GM18508 (cell line): ENCODE results near the gene STIP1.

ENCODE experiments used
- ATAC-seq: cut with Tn5 transposase; IDR thresholded peaks from one replicate; pipeline ENCODE4 v1.9.1; 2021; ENCODE audit warnings: moderate number of reproducible peaks; ENCODE audit not compliant: insufficient read depth, unreplicated experiment

Gene STIP1

GRCh38 chr11:64248578-64248977, 62.6 kb downstream of the STIP1 start:
- no peak for ATAC-seq

- ATAC-seq: no peak
Observed at GRCh38 chr11:64249038-64249437, 63.1 kb downstream of the STIP1 start.

- no peak for ATAC-seq
Observed at GRCh38 chr11:64249563-64250414, 63.8 kb downstream of the STIP1 start.

GRCh38 chr11:64250415-64251015, 64.5 kb downstream of the STIP1 start:
- ATAC-seq: no peak

- ATAC-seq: no peak
Observed at GRCh38 chr11:64251016-64251752, 65.2 kb downstream of the STIP1 start, which contains the start of gene PLCB3. Gene PLCB3 (plus strand): TSS chr11:64251530. CDS start chr11:64251650, 120 bp downstream.

GRCh38 chr11:64251753-64252002, 65.7 kb downstream of the STIP1 start:
- no peak for ATAC-seq

GRCh38 chr11:64252003-64252872, 66.3 kb downstream of the STIP1 start:
- ATAC-seq: no peak

GRCh38 chr11:64253043-64253442, 67.1 kb downstream of the STIP1 start:
- ATAC-seq: no peak

GRCh38 chr11:64253481-64253880, 67.5 kb downstream of the STIP1 start:
- no peak for ATAC-seq
